ENCODE measurements around the gene CXCR6.

The CXCR6 gene

GRCh38 chr3:45966950-45967640, 23.8 kb downstream of the CXCR6 start:
- no peak overlapping the region for H3K27ac ChIP-seq (ENCODE audit: low read depth, low read length)
- H3K9ac ChIP-seq (ENCODE audit: low read length): no peak overlapping the region
- H3K4me3 ChIP-seq (ENCODE audit: low read length): no peak overlapping the region
- H3K27me3 ChIP-seq (ENCODE audit: control insufficient read depth, insufficient read depth, low read length): no peaks in the 10 kb centered on the region
- peaks cover 6% of the 10 kb centered on the region for H3K4me1 ChIP-seq (ENCODE audit: control insufficient read depth, insufficient read depth, low read length)
- peaks cover 64% of the 10 kb centered on the region for H3K36me3 ChIP-seq (ENCODE audit: control insufficient read depth, insufficient read depth, low read length)

GRCh38 chr3:45967724-45968123, 24.5 kb downstream of the CXCR6 start:
- H3K27me3 ChIP-seq (ENCODE audit: control insufficient read depth, insufficient read depth, low read length): no peaks in the 10 kb centered on the region
- H3K4me3 ChIP-seq (ENCODE audit: low read length): no peak overlapping the region
- H3K4me1 ChIP-seq (ENCODE audit: control insufficient read depth, insufficient read depth, low read length): peaks cover 6% of the 10 kb centered on the region
- H3K27ac ChIP-seq (ENCODE audit: low read depth, low read length): no peak overlapping the region
- H3K9ac ChIP-seq (ENCODE audit: low read length): no peak overlapping the region
- H3K36me3 ChIP-seq (ENCODE audit: control insufficient read depth, insufficient read depth, low read length): peaks cover 58% of the 10 kb centered on the region

- Histone ChIP-seq H3K4me3 (ENCODE audit: low read length) (no peak overlapping the region), H3K27ac (ENCODE audit: low read depth, low read length) (no peak overlapping the region), H3K4me1 (ENCODE audit: control insufficient read depth, insufficient read depth, low read length) (peaks cover 10% of the 10 kb centered on the region), H3K27me3 (ENCODE audit: control insufficient read depth, insufficient read depth, low read length) (no peaks in the 10 kb centered on the region), H3K36me3 (ENCODE audit: control insufficient read depth, insufficient read depth, low read length) (peaks cover 55% of the 10 kb centered on the region), H3K9ac (ENCODE audit: low read length) (no peak overlapping the region)
Observed at GRCh38 chr3:45968149-45968548, 24.9 kb downstream of the CXCR6 start.

GRCh38 chr3:45968706-45969105, 25.4 kb downstream of the CXCR6 start:
- Histone ChIP-seq H3K27ac (ENCODE audit: low read depth, low read length) (no peak overlapping the region), H3K4me3 (ENCODE audit: low read length) (no peak overlapping the region), H3K36me3 (ENCODE audit: control insufficient read depth, insufficient read depth, low read length) (peaks cover 50% of the 10 kb centered on the region), H3K9ac (ENCODE audit: low read length) (no peak overlapping the region), H3K4me1 (ENCODE audit: control insufficient read depth, insufficient read depth, low read length) (peaks cover 10% of the 10 kb centered on the region), H3K27me3 (ENCODE audit: control insufficient read depth, insufficient read depth, low read length) (no peaks in the 10 kb centered on the region)

GRCh38 chr3:45969116-45969515, 25.9 kb downstream of the CXCR6 start:
- Histone ChIP-seq H3K36me3 (ENCODE audit: control insufficient read depth, insufficient read depth, low read length) (peaks cover 50% of the 10 kb centered on the region), H3K4me1 (ENCODE audit: control insufficient read depth, insufficient read depth, low read length) (peaks cover 10% of the 10 kb centered on the region), H3K9ac (ENCODE audit: low read length) (no peak overlapping the region), H3K27me3 (ENCODE audit: control insufficient read depth, insufficient read depth, low read length) (no peaks in the 10 kb centered on the region), H3K4me3 (ENCODE audit: low read length) (no peak overlapping the region), H3K27ac (ENCODE audit: low read depth, low read length) (no peak overlapping the region)

GRCh38 chr3:45969953-45970352, 26.7 kb downstream of the CXCR6 start:
- peaks cover 45% of the 10 kb centered on the region for H3K36me3 ChIP-seq (ENCODE audit: control insufficient read depth, insufficient read depth, low read length)
- no peak overlapping the region for H3K4me3 ChIP-seq (ENCODE audit: low read length)
- peaks cover 10% of the 10 kb centered on the region for H3K4me1 ChIP-seq (ENCODE audit: control insufficient read depth, insufficient read depth, low read length)
- H3K27ac ChIP-seq (ENCODE audit: low read depth, low read length): peak overlapping the region; percentile 24
- H3K9ac ChIP-seq (ENCODE audit: low read length): no peak overlapping the region
- H3K27me3 ChIP-seq (ENCODE audit: control insufficient read depth, insufficient read depth, low read length): no peaks in the 10 kb centered on the region

GRCh38 chr3:45972534-45973402, 29.5 kb downstream of the CXCR6 start:
- peaks cover 4% of the 10 kb centered on the region for H3K4me1 ChIP-seq (ENCODE audit: control insufficient read depth, insufficient read depth, low read length)
- H3K36me3 ChIP-seq (ENCODE audit: control insufficient read depth, insufficient read depth, low read length): peaks cover 31% of the 10 kb centered on the region
- H3K27ac ChIP-seq (ENCODE audit: low read depth, low read length): peak overlapping the region; percentile 83

GRCh38 chr3:45974686-45975085, 31.4 kb downstream of the CXCR6 start:
- Histone ChIP-seq H3K36me3 (ENCODE audit: control insufficient read depth, insufficient read depth, low read length) (peaks cover 22% of the 10 kb centered on the region), H3K4me3 (ENCODE audit: low read length) (no peak overlapping the region), H3K9ac (ENCODE audit: low read length) (no peak overlapping the region), H3K4me1 (ENCODE audit: control insufficient read depth, insufficient read depth, low read length) (peaks cover 4% of the 10 kb centered on the region), H3K27ac (ENCODE audit: low read depth, low read length) (no peak overlapping the region), H3K27me3 (ENCODE audit: control insufficient read depth, insufficient read depth, low read length) (no peaks in the 10 kb centered on the region)

More at GRCh38 chr3:45972534-45973402, 29.5 kb downstream of the CXCR6 start:
- Histone ChIP-seq H3K9ac (ENCODE audit: low read length) (no peak overlapping the region), H3K4me3 (ENCODE audit: low read length) (no peak overlapping the region), H3K27me3 (ENCODE audit: control insufficient read depth, insufficient read depth, low read length) (no peaks in the 10 kb centered on the region)

- H3K27ac ChIP-seq (ENCODE audit: low read depth, low read length): no peak overlapping the region
- peaks cover 15% of the 10 kb centered on the region for H3K36me3 ChIP-seq (ENCODE audit: control insufficient read depth, insufficient read depth, low read length)
- H3K27me3 ChIP-seq (ENCODE audit: control insufficient read depth, insufficient read depth, low read length): no peaks in the 10 kb centered on the region
- no peak overlapping the region for H3K4me3 ChIP-seq (ENCODE audit: low read length)
- H3K9ac ChIP-seq (ENCODE audit: low read length): no peak overlapping the region
- H3K4me1 ChIP-seq (ENCODE audit: control insufficient read depth, insufficient read depth, low read length): peaks cover 4% of the 10 kb centered on the region
Observed at GRCh38 chr3:45975686-45976085, 32.4 kb downstream of the CXCR6 start.

- H3K27me3 ChIP-seq (ENCODE audit: control insufficient read depth, insufficient read depth, low read length): no peaks in the 10 kb centered on the region
- H3K36me3 ChIP-seq (ENCODE audit: control insufficient read depth, insufficient read depth, low read length): peaks cover 20% of the 10 kb centered on the region
- H3K9ac ChIP-seq (ENCODE audit: low read length): no peak overlapping the region
- H3K4me1 ChIP-seq (ENCODE audit: control insufficient read depth, insufficient read depth, low read length): peaks cover 4% of the 10 kb centered on the region
- no peak overlapping the region for H3K4me3 ChIP-seq (ENCODE audit: low read length)
- no peak overlapping the region for H3K27ac ChIP-seq (ENCODE audit: low read depth, low read length)
Observed at GRCh38 chr3:45976191-45977091, 33.2 kb downstream of the CXCR6 start.

GRCh38 chr3:45978006-45978761, 34.9 kb downstream of the CXCR6 start:
- Histone ChIP-seq H3K4me1 (ENCODE audit: control insufficient read depth, insufficient read depth, low read length) (peaks cover 2% of the 10 kb centered on the region), H3K27ac (ENCODE audit: low read depth, low read length) (no peak overlapping the region), H3K27me3 (ENCODE audit: control insufficient read depth, insufficient read depth, low read length) (no peaks in the 10 kb centered on the region), H3K4me3 (ENCODE audit: low read length) (no peak overlapping the region), H3K9ac (ENCODE audit: low read length) (no peak overlapping the region), H3K36me3 (ENCODE audit: control insufficient read depth, insufficient read depth, low read length) (peaks cover 25% of the 10 kb centered on the region)

All from rectal smooth muscle tissue (tissue), 1 donor.